Activated naive CD4-positive, alpha-beta T cell treated with anti-CD3 and anti-CD28 coated beads, Interleukin-2, amount 50 U/mL, for 72 hours (primary cell): ENCODE data around the gene RNF113A. TPM values are rescaled to one million over a fixed set of nuclear protein-coding genes. Genes with fewer than 3 reads are reported as not detected.
"Not testable (repeated sequence)": the region's sequence is repeated elsewhere in the genome, so short reads cannot be mapped to it uniquely, and the experiment has no call there.

Source experiments
- ATAC-seq, 2 donors: fragments of 150-1000 bp; cut with Tn5 transposase; 2 replicates each; pipeline ENCODE4 v1.10.0; 2021; ENCODE audit warnings: mild to moderate bottlenecking in 2 of 2, moderate library complexity in 2 of 2
- DNase-seq, 2 donors: peaks; one replicate each; pipeline ENCODE4 v3.0.0; 2021 to 2022; ENCODE audit warnings: low spot score in 2 of 2
- H3K27ac Mint-ChIP-seq, 2 donors: one replicate each; pipeline ENCODE4 v1.8.0; 2022; ENCODE audit warnings: mild to moderate bottlenecking in 2 of 2, mixed read lengths in 2 of 2
- H3K36me3 Mint-ChIP-seq, 2 donors: one replicate each; pipeline ENCODE4 v1.8.0; 2022; ENCODE audit warnings: mixed read lengths in 2 of 2
- H3K9me3 Mint-ChIP-seq, 2 donors: one replicate each; pipeline ENCODE4 v1.8.0; 2022; ENCODE audit warnings: mixed read lengths in 2 of 2
- total RNA-seq, 2 donors: library from RNA; stranded (reverse); gene quantifications; one replicate each; pipeline ENCODE4 v1.2.3, GENCODE V29; 2022

Gene RNF113A
- 10 to 100 TPM; 20.1 to 34.3 TPM for total RNA-seq

DNA sequence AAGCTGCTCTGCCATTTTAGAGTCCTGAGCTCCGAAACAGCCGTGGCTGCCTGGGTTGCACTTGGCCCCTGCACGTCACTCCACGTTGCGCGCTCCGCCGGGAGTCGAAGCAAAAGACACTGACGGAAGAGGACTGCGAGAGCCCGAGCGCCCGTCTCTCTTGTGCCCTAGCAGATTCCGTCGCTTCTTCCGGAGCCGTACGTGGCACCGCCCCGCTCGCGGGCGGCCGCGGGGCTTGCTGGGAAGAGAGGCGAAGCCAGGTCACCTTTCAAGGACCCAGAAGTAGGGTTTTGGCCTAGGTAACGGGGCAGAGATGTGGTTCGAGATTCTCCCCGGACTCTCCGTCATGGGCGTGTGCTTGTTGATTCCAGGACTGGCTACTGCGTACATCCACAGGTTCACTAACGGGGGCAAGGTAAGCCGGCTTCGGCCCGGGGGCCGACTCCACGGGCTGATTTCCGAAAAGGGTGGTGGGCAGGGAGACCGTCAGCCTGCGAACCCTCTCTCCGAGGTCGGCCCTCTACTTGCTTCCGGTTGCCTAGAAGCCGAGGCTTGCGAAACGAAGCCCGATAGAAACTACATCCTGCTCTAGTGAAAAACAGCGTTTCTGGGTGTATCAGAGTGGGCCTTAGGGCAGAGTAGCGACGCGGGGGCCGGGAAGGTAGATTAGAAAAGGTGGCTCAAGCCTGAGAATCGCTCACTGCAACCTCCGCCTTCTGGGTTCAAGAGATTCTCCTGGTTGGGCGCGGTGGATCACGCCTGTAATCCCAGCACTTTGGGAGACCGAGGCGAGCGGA lies at the start of gene RNF113A, which contains the start of gene NDUFA1:
RNF113A (minus strand) TSS at position 135 of the 797 bp plus-strand sequence; CDS start at position 15, 120 bp downstream.
NDUFA1 (plus strand) TSS at position 234 of the 797 bp plus-strand sequence; CDS start at position 314, 80 bp downstream.
- DNase-seq (peak; percentile 82), ATAC-seq (peak; percentile 92 to 96)
- Mint-ChIP-seq H3K27ac (peak within 1 kb of the TSS; percentile 99), H3K9me3 (no peaks in the 10 kb centered on the region), H3K36me3 (peaks cover 19 to 21% of the 10 kb centered on the region in 2 donors)

GRCh38 chrX:119919835-119920585 lies 48.5 kb upstream of the RNF113A start:
- DNase-seq (no peak), ATAC-seq (no peak)
- Mint-ChIP-seq H3K36me3 (peaks cover 1% of the 10 kb centered on the region in 2 donors), H3K9me3 (no peaks in the 10 kb centered on the region), H3K27ac (no peak overlapping the region)

DNA sequence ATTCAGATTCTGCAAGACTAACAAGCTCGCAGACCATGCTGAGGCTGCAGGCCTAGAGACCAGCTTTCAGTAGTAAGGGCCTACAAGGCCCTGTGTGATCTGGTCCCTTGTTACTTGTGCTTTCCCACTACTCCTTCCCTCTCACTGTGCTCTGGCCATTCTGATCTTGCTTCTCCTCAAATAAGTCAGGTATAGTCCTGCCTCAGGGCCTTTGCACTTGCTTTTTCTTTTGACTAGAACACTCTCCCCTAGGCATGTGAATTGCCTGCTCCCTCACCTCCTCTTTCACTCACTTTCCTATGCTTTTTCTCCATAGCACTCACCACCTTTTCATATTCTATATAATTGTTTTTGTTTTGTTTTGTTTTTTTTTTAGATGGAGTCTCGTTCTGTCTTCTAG lies 46.3 kb upstream of the RNF113A start:
- DNase-seq (no peak), ATAC-seq (no peak)
- Mint-ChIP-seq H3K36me3 (no peaks in the 10 kb centered on the region), H3K9me3 (no peaks in the 10 kb centered on the region), H3K27ac (no peak overlapping the region)

GRCh38 chrX:119916310-119916709 lies 44.8 kb upstream of the RNF113A start:
- Mint-ChIP-seq H3K36me3 (no peaks in the 10 kb centered on the region), H3K27ac (no peak overlapping the region), H3K9me3 (no peaks in the 10 kb centered on the region)
- DNase-seq (no peak), ATAC-seq (no peak)

DNA sequence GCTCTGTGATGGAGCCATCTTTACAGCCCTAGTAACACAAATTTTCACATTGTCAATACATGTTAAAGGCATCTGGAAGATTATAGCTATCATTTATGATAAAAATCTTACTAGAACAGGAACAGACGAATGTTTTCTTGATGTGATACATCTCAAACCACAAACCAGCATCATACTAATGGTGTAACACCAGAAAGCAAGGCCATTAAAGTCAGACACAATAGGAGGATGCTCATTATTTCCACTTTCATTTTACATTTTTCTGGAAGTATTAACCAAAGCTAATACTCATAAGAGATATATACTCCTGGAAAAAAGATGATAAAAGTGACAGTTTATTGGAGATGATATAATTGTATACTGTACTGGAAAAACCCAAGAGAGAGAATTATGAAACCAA lies 29.4 kb upstream of the RNF113A start:
- no peaks in the 10 kb centered on the region for H3K36me3 Mint-ChIP-seq
- H3K9me3 Mint-ChIP-seq: no peaks in the 10 kb centered on the region
- DNase-seq: no peak
- no peak for ATAC-seq
- peak overlapping the region in 1 of 2 donors; percentile 63 for H3K27ac Mint-ChIP-seq

DNA sequence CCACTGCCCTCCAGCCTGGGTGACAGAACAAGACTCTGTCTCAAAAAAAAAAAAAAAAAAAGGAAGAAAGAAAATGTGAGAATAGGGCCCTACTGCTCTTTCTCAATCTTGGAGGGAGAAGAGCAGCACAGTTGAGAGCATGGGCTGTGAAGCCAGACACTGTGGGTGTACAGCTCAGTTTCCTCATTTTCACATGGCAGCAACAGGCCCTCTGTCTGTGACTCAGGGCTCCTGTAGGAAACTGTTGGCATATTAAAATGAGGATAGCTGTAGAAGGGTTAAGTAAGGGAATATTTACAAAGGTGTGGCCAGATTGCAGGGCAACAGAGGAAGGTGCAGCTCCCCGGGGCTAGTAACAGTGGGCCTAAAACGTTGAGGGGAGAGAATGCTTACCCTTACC lies 27.6 kb upstream of the RNF113A start:
- no peak for ATAC-seq
- DNase-seq: no peak
- no peaks in the 10 kb centered on the region for H3K9me3 Mint-ChIP-seq
- H3K27ac Mint-ChIP-seq: no peak overlapping the region
- H3K36me3 Mint-ChIP-seq: no peaks in the 10 kb centered on the region

DNA sequence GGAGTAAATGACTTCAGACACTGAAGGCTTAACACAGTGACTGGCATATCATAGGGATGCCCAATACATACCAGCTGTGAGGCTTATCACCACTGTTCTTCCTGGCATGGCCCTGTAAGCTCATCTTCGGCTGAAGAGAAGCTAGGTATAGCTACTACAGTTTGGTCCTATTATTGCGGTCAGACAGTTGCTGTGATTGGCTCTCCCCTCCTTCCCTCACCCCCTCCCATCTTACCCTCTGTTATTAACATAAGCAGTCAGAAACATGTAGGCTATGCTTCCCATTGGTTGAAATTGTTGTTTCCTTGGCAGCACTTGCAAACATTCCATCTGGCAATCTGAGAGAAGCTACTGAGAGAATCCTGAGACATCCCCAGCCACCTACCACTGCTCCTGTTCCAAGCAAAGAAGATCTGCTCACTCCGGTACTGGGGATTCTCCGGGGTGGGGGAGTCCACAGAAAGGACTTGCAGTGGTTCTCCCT lies 24.4 kb upstream of the RNF113A start, which contains the start of gene AKAP14:
AKAP14 (plus strand) TSS at position 51 of the 484 bp plus-strand sequence. CDS start 7,331 bp downstream, outside the sequence.
- Mint-ChIP-seq H3K9me3 (no peaks in the 10 kb centered on the region), H3K36me3 (no peaks in the 10 kb centered on the region), H3K27ac (no peak within 1 kb of the TSS)
- DNase-seq: no peak
- ATAC-seq: no peak

GRCh38 chrX:119891961-119892692 lies 20.6 kb upstream of the RNF113A start:
- not testable (repeated sequence) for H3K27ac Mint-ChIP-seq, ATAC-seq, H3K36me3 Mint-ChIP-seq, DNase-seq, H3K9me3 Mint-ChIP-seq

- DNase-seq, ATAC-seq, H3K9me3 Mint-ChIP-seq, H3K36me3 Mint-ChIP-seq, H3K27ac Mint-ChIP-seq: not testable (repeated sequence)
Measured at GRCh38 chrX:119890626-119891025, 19.1 kb upstream of the RNF113A start.

- ATAC-seq (peak; percentile 85 to 94), DNase-seq (peak; percentile 57 to 70)
- Mint-ChIP-seq H3K27ac (no peak overlapping the region), H3K9me3 (no peaks in the 10 kb centered on the region), H3K36me3 (no peaks in the 10 kb centered on the region)
Measured at GRCh38 chrX:119887721-119888425, 16.3 kb upstream of the RNF113A start.

GRCh38 chrX:119885554-119886428 lies 14.3 kb upstream of the RNF113A start:
- DNase-seq: no peak
- peak; percentile 39 to 84 for ATAC-seq

DNA sequence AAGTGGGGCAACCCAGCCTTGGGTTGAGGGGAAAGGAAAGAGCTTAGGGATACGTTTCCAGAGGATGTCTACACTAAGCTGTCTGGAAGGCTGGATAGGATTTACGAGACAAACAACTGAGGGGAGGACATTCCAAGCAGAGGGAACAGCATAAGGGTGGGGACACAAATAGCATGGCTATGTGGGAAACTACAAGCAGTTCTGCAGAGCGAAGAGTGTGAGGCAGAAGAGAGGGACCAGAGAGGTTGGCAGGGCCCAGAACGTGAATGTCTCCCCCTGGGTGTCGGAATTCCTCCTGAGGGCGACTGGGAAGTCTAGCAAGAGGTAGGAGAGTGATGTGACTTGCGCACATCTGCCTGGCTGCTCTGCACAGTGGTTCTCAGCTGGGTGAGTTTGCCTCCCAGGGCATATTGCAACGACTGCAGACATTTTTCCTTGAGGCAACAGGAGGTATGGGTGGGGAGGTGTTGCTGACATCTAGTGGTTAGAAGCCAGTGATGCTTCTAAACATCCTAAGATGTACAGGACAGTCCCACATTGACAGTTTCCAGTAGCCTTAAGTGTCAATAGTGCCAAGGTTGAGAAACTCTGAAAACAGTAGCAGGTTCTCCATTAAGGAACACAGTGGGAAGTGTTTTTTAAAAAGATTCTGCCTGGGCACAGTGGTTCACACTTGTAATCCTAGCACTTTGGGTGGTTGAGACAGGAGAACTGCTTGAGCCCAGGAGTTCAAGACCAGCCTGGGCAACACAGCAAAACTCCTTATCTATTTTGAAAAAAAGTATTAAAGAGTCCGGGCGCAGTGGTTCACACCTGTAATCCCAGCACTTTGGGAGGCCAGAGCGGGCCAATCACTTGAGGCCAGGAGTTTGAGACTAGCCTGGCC lies 9.3 kb upstream of the RNF113A start:
- H3K27ac Mint-ChIP-seq: peak overlapping the region; percentile 73 to 75
- H3K36me3 Mint-ChIP-seq: no peaks in the 10 kb centered on the region
- peak; percentile 80 to 84 for ATAC-seq
- no peak for DNase-seq
- H3K9me3 Mint-ChIP-seq: no peaks in the 10 kb centered on the region

More at GRCh38 chrX:119885554-119886428, 14.3 kb upstream of the RNF113A start:
- H3K9me3 Mint-ChIP-seq: no peaks in the 10 kb centered on the region
- no peaks in the 10 kb centered on the region for H3K36me3 Mint-ChIP-seq
- H3K27ac Mint-ChIP-seq: no peak overlapping the region

DNA sequence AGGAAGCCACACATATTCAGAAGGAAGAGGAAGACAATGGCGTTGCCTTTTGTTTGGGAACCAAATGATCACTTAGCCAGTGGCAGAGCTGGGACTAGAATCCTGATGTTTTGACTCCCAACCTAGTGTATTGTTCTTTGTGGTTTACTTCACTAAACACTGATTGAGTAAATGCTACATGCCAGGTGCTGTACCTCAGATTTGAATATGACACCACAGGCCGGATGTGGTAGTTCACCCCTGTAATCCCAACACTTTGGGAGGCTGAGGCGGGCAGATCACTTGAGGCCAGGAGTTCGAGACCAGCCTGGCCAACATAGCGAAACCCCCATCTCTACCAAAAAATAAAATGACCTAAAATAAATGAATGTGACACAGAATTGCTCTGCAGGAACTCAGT lies 8.5 kb upstream of the RNF113A start:
- H3K27ac Mint-ChIP-seq: peak overlapping the region; percentile 73 to 75
- no peaks in the 10 kb centered on the region for H3K9me3 Mint-ChIP-seq
- ATAC-seq: no peak
- H3K36me3 Mint-ChIP-seq: no peaks in the 10 kb centered on the region
- DNase-seq: no peak

DNA sequence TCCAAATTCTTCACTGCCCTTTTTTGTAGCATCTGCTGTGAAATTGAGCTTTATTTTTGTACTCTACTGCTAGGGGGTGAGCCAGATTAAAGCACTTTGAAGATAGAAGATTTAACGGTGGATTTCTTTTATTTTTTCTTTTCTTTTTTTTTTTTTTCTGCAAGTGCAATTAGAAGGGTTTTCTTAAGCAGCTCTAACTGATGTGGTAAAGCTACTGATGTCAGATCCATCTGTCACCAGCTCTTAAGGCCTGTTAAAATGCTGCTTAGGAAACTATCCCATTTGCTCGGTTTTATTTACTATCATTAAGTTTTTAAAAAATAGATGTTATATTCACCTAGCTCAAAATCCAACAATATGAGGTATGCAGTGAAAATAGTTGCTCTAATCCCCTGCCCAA lies 7.2 kb upstream of the RNF113A start:
- H3K27ac Mint-ChIP-seq: no peak overlapping the region
- no peaks in the 10 kb centered on the region for H3K9me3 Mint-ChIP-seq
- H3K36me3 Mint-ChIP-seq: no peaks in the 10 kb centered on the region
- DNase-seq (no peak), ATAC-seq (no peak)
